ENCODE data around the gene KANSL1. TPM values are rescaled to one million over a fixed set of nuclear protein-coding genes. Genes with fewer than 3 reads are reported as not detected.

KANSL1 gene
- 85.8 and 115 TPM in 2 replicates for total RNA-seq

GRCh38 chr17:46193151-46193625, at the start of gene KANSL1:
KANSL1 (minus strand) TSS chr17:46193429; CDS start chr17:46172143, 21,286 bp downstream.

GRCh38 chr17:45998987-45999899, 194.0 kb downstream of the KANSL1 start, which contains the start of gene STH:
STH (plus strand) TSS chr17:45999250; CDS start chr17:45999280, 30 bp downstream.

Small RNAs within 50 kb of the gene (small RNA-seq; reads per million reads assigned to genes)
- gene RF00019 = not detected

Other genes starting within 250 kb of the KANSL1 start
- not detected in 2 replicates for gene STH, start 194.2 kb downstream of the KANSL1 start, total RNA-seq
- 1.3 and 7.2 TPM in 2 replicates for gene LRRC37A, start 101.7 kb upstream of the KANSL1 start, total RNA-seq
- 2.9 and 5.0 TPM in 2 replicates for gene ARL17B, start 168.3 kb upstream of the KANSL1 start, total RNA-seq

Measured in articular chondrocyte of knee joint (primary cell).